GM18502 (cell line): ENCODE measurements around the gene TH.
"Not testable (repeated sequence)": the region's sequence is repeated elsewhere in the genome, so short reads cannot be mapped to it uniquely, and the experiment has no call there.

ENCODE experiments used
- ATAC-seq: cut with Tn5 transposase; IDR thresholded peaks from one replicate; pipeline ENCODE4 v1.9.1; 2021; ENCODE audit warnings: mild to moderate bottlenecking; ENCODE audit not compliant: unreplicated experiment, poor library complexity

The TH gene

DNA sequence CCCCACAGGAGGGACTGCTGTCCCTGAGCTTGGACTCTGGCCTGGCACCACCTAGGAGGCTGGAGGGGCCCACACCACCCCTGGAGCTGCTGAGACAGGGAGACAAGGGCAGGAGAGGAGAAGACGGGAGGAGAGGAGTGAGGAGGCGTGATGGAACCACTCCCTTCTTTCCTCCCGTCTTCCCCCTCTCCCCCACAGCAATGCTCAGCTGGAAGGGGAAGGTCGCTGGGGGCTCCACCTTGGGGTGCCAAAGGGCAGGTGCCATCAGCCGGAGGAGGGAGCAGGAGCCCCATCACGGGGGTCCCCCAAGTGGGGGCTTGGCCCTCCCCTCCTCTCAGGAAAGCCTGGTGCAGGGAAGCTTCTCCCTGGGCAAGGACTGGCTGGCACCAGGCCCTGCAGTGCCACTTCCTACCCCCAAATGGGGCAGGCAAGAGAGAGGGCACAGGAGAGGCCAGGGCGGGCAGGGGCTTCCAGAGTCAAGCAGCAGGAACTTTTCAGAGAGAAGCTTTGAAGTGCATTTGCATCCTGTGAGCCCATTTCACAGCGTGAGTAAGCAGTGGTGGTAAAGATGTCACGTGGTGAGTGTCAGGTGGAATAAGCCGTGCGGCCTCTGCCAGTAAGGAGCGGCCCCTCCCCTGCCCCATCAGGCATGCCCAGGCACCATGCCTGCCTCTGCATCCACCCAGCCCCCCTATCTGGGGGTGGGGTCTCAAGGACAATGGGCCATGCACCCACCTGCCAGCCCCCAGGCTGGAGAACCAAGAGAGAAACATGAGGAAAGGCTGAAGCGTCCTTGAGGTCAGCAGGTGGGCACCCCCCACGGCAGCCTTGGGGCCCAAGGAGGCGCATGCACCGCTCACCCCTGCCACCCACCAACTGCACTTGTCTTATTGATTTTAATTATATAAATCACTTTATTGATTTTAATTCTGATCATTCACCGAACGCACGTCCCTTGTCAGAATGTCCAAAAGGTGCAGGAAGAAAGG lies 37.3 kb downstream of the TH start:
- ATAC-seq, result no peak

DNA sequence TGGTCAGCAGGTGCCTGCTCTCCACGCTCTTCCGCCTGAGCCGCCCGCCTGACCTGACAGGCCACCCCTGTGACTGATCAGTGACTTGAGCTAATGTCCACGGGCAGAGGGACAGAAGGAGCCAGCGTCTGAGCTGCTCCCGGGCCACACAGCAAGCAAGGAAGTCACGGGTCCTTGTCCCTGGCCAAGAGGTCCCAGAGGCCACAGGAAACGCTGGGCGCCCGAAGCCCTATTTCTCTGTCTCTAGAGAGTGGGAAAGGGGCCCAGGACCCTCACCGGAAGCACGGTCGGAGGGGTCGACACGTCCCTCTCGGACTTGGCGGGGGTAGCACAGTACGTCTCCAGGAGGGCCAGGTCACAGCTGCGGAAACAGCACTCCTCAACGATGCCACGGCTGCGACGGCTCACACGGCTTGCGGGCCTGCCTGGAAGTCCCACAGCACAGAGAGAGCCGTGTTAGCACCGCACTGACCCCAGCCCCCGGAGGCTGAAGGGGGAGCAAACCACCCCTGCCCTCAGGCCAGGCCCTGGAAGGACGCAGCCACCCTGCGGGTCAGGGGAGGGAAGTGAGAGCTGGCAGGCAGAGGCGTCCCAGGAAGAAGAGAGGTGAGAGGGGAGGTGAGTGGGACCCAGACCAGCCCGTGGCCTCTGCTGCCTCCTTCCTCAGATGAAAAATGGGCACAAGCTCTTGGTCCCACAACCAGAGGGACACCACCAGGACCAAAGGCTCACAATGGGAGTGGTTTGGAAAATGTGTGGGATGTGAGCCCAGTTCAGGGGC lies 38.2 kb downstream of the TH start:
- ATAC-seq, result no peak

DNA sequence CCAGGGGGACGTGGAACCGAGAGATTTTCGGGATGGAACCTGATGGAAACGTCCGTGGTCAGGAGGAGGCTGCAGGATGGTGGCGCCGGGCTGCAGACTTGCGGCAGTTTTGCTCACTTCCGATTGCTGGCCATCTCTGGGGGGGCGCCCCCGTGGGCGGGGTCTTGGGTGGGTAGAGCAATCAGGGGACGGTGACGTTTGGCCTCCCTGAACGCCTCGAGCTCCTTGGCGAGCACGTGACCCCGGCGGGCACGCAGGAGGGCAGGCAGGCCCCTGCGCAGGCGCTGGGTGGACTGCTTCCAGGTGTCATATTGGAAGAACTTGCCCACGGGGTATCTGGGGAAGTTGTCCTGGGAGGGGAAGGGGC lies 38.8 kb downstream of the TH start:
- ATAC-seq, result no peak

DNA sequence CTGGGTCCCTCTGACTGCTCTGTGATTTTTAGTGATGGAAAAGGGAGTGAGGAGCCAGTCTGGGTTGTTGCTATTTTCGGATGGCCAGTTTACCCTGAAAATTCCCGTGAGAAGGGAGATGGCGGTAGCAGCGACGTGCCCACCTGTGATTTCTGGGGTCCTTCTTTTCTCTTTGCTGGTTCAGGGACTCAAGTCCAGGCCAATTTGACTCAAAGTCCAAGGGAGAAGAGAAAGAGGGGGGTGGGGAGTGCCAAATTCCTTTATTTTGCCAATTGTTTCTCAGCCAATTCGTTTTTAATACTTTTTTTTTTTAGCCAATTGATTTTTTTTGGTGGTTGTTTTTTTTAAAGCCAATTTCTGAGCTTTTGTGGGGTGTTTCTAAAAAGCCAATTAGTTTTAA lies 39.4 kb downstream of the TH start:
- ATAC-seq, result no peak

DNA sequence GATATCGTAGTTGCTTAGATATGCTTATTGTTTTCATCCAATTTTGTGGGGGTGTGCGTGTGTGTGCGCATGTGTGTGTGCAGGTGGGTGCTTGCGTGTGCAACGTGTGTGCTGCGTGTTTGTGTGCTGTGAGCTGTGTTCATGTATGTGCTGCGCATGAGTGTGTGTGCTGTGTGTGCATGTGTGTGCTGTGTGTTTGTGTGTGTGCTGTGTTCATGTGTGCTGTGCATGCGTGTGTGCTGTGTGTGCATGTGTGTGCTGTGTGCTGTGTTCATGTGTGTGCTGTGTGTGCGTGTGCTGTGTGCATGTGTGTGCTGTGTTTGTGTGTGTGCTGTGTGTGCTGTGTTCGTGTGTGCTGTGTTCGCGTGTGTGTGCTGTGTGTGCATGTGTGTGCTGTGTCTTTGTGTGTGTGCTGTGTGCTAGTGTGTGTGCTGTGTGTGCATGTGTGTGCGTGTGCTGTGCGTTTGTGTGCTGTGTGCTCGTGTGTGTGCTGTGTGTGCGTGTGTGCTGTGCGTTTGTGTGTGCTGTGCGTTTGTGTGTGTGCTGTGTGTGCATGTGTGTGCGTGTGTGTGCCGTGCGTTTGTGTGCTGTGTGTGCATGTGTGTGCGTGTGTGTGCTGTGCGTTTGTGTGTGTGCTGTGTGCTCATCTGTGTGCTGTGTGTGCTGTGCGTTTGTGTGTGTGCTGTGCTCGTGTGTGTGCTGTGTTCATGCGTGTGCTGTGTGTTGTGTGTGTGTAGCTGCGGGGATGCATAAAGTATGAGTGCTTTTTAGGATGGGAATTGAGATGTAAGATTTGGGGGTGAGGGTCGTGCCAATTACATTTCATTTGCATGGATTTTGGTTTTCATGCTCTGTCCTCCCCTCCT lies 40.0 kb downstream of the TH start:
- no peak for ATAC-seq

DNA sequence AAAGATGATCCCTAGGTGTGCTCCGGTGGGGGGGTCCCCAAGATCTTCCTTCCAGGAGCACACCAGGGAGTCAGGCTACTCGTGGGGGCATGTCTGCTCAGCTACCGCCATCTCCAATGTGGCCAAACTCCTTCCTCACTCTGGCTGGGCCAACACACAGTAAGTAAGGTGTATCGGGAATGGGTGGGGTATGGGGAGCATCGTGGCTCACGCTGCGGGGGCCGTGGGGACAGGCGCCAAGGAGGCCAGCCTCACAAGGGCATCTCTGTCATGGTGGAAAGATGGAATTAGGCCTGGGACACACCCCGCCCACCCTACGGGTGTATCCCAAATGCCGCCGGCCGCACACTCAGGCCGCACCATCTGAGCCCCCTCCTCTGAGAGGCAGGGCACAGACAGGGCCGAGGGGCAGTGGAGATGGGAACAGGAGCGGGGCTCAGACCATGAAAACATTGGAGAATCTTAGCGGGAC lies 40.7 kb downstream of the TH start:
- no peak for ATAC-seq

DNA sequence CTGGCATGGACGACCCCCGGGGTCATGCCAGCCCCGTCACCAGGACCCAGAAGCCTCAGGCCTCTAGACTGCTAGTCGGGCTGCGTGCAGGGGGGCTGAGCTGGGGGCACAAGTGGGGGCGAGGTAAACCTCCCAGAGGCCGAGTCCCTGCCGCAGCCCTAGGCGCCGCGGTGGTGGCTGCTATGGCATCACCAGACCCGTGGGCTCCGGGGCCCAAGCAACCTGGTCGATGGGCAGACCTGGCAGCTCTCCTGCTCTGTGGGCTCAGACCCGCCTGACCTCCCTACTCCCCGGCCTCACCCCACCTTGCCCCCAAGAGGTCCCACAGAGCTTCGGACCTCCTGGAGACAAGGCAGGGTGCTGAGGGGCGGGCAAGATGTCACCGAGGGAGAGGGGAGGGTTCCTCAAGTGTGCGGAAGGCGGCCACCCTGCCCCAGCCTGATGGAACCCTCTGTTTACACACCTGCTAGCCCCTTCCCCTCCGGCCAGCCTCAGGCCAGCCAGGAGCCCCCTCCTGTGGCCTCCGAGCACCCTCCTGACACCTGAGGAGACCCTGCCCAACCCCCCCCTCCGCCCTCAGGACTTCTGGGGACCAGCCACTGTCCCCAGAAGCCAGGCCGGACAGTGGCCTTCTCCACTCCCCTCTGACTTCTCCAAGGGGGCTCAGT lies 41.8 kb downstream of the TH start:
- no peak for ATAC-seq

DNA sequence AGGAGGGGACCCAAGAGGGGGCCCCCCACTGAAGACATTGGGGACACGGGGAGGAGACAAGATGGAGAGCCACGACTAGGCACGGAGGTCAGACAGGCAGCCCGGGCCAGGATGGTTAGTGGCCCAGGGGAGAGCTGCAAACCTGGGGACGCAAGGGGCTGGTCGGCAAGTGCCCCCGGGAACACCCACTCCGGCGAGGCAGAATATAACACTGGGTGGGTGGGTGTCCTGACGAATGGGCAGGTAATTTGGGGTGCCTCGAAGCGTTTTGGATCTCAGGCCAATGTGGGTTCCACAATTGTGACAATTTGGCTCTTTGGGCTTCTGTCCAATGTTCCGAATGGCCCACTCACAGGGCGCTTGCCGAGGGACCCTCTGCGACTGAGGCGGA lies 42.3 kb downstream of the TH start:
- no peak for ATAC-seq

DNA sequence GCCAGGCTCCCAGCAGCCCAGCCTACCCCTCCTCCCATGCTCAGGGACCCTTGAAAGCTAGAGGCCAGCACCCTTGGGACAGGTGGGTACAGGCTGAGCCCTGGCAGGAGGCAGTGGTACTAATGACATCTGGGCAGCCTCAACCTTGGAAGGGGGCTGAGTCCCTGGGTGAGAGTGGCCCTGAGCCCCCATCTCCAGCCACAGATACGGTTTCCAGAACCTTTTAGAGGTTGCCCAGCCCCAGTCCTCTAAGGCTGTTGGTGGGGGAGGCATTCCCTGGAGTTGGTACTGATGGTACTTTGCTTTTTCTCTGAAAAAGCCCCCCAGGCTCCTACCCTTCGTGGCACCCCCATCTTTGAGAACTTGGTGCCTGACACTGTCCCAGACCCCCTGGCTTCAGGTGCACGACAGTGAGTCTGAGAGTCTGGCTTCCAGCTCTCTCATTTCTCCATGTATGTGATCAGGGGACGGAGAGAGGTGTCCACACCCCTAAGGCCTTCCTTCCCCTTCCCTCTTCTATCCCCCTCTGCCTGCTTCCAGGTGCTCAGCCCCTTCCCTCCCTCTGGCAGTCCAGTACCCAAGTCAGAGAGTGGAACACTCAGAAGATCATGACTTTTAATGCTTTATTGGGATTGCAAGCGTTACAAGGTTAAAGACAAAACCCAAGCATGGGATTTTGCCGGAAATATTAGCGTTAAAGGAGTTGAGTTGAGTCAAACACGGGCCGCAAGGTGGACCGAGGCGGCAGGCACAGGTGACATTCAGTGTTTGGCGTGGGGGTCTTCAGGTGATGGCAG lies 42.9 kb downstream of the TH start:
- no peak for ATAC-seq

DNA sequence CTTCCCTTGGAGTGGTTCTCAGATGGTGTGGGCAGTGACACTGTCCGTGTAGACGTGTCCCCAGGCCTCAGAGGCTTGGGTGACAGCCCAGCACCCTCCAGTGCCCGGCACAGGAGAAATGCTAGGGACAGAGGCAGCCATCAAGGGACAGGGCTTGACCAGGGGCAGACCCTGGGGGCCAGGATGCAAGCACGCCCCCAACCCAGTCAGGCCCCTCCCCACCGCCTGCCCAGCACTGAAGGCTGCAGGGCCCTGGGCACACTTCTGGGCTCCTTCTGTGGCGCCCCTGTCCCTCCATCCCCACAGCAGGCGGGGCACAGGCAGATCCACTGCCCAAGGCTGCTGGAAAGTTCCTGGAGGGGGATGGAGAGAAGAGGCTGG lies 43.5 kb downstream of the TH start:
- ATAC-seq, result no peak

DNA sequence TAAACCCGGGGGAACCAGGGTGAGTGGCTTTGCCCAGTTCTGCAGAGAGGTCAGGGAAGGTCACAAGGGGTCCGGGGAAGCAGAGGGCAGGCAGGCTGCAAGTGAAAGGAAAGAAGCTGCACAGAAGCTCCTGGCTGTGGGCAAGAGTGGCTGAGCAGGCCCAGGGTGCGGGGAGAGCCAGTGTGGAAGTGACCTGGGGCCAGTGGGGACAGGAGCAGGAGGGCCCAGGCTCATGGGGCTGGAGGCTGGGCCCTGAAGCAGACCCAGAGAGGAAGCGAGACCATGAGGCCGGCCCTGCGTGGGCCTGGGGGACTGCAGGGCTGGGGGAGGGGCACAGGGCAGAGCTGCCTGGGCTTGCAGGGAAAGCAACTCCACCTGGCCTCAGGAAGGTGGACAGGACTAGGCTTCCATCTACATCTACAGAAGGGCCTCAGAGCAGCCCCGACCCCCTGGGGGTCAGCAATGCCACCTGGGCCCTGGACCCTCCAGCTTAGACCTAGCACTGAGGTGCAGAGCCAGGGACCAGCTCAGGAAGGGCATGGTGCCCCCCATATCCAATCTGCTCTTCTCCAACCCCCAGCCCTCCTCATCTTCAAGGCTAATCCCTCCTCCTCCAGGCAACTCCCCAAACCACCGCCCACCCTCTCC lies 44.0 kb downstream of the TH start:
- ATAC-seq, result no peak

DNA sequence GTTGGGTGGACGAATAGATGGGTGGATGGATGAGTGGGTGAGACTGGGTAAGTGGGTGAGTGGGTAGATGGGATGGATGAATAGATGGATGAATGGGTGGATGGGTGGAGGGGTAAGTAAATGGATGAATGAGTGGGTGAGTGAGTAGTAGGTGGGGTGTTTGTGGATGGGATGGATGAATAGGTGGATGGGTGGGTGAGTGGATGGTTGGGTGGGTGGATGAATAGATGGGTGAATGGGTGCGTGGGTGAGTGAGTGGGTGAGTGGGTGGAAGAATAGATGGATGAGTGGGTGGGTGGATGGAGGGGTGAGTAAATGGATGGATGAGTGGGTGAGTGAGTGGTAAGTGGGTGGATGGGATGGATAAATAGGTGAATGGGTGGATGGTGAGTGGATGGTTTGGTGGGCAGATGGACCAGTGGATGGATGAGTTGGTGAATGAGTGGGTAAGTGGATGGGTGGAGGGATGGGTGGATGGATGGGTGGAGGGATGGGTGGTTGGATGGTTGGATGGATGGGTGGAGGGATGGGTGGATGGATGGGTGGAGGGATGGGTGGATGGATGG lies 45.0 kb downstream of the TH start:
- no peak for ATAC-seq

DNA sequence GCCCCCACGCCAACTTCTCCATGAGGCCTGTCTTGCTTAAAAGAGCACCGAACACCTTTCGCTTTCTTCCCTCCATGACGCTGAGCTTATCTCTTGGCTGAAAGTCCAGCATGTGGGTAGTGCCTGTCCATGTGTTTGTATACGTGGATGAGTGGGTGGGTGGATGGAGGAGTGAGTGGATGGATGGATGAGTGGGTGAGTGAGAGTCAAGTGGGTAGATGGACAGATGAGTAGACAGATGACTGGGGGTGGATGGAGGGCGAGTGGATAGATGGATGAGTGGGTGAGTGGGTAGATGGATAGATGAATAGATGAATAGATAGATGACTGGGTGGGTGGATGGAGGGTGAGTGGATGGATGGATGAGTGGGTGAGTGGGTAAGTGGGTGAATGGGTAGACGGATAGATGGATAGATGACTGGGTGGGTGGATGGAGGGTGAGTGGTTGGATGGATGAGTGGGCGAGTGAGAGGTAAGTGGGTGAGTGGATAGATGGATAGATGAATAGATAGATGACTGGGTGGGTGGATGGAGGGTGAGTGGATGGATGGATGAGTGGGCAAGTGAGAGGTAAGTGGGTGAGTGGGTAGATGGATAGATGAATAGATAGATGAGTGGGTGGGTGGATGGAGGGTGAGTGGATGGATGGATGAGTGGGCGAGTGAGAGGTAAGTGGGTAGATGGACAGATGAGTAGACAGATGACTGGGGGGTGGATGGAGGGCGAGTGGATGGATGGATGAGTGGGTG lies 46.7 kb downstream of the TH start:
- not testable (repeated sequence) for ATAC-seq

DNA sequence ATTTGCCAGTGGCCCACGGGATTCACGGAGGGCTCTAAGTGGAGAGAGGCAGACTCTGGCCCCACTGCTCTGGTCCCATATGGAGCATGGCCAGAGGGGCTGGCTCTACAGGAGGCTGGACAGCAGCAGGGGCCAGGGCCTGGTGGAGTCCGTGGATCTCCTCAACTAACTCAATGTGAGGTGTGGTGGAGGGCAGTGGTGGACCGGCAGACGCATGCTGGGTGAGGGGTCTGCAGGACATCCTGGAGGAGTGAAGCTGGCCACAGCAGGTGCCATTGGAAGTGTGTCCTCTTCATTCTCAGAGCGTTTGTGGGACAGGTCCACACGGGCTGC lies 48.0 kb downstream of the TH start:
- no peak for ATAC-seq

DNA sequence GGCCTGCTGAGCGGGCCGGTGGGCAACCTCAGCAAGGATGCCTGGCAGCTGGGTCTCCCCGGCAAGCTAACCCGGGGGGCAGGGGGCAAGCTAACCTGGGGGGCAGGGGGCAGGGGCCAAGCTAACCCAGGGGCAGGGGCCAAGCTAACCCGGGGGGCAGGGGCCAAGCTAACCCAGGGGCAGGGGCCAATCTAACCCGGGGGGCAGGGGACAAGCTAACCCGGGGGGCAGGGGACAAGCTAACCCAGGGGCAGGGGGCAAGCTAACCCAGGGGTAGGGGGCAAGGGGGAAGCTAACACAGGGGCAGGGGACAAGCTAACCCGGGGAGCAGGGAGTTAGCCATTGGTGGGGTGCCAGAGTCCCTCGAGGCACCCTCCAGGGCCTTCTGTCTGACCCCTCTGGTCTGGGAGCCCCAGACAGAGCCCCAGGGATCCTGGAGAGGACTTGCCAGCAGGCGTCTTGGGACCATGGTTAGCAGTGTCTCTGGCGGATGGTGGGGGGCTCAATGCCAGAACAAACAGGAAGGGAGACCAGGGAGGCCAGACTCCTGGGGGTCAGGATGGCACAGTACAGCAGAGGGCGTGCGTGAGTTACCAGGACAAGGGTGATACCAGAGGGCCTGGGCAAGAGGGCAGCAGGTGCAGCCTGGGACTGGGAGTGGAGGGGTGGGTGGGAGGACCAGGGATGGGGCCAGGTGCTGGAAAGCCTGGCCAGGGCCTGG lies 48.5 kb downstream of the TH start:
- ATAC-seq, result no peak

DNA sequence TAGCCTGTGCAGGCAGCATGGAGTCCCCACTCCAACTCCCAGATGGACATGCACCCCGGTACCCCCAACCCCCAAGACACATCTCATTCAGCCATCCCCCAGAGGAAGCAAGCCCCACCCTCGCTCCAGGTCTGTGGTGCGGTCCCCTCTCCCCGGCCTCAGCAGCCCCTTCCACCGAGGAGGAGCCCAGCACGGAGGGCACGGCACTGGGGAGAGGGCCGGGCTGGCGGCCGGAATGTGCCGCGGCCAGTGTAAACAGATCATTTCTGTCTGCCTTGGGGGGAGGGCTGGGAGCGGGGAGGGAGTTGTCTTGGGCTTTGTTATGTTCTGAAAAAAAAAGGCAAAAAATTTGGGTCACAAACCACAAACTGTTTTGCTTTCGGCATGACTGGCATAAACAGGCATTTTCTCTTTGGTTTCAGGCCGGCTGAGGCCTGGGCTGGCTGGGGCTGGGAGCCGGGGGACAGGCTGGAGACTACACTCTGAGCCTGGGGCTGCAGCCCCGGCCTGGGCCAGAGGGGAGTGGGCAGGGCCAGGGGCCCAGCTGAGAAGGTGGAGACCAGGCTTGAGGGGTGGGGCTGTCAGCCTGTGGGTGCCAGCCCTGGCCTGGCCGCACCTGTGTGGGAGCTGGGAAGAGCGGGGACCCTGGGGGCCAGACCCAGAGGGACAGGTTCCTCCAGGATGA lies 49.3 kb downstream of the TH start:
- ATAC-seq, result no peak
